Lower leg skin (tissue), 3 donors: ENCODE data around the gene CXCR5.

Source experiments
- CTCF ChIP-seq, 3 donors: fragments of 450-650 bp; IDR thresholded peaks; one replicate each; pipeline ENCODE4 v1.5.1; 2016; ENCODE audit warnings: antibody characterized with exemption in 3 of 3, mild to moderate bottlenecking in 3 of 3, moderate library complexity in 2 of 3
- POLR2A ChIP-seq, 2 donors: fragments of 450-650 bp; IDR thresholded peaks; one replicate each; pipeline ENCODE4 v1.6.1; 2016 to 2017; ENCODE audit warnings: antibody characterized with exemption in 2 of 2, mild to moderate bottlenecking in 1 of 2, moderate library complexity in 1 of 2

GRCh38 chr11:118841469-118842242, 42.0 kb upstream of the CXCR5 start:
- TF ChIP-seq CTCF (IDR thresholded peaks at IDR 0.05) = no peak
- no peak for TF ChIP-seq POLR2A (IDR thresholded peaks at IDR 0.05)
